Uterus (tissue), 2 donors: ENCODE data around the gene DOCK4.

Experiments used
- CTCF ChIP-seq, 4 experiments: fragments of 200-600 bp in 2 of 4; fragments of 450-650 bp in 2 of 4; sonication (generic) in 2 of 4; IDR thresholded peaks; one replicate each; pipeline ENCODE4 v1.5.1; 2016 to 2019; ENCODE audit warnings: antibody characterized with exemption in 4 of 4, mild to moderate bottlenecking in 2 of 4, moderate library complexity in 1 of 4
- POLR2A ChIP-seq, 2 donors: fragments of 450-650 bp; IDR thresholded peaks; one replicate each; pipeline ENCODE4 v1.6.1; 2016; ENCODE audit warnings: antibody characterized with exemption in 2 of 2, mild to moderate bottlenecking in 1 of 2, moderate library complexity in 1 of 2

GRCh38 chr7:111676811-111677210, 529.4 kb downstream of the DOCK4 start:
- TF ChIP-seq CTCF (IDR thresholded peaks at IDR 0.05) (no peak), POLR2A (IDR thresholded peaks at IDR 0.05) (no peak)
